Liver (tissue), 9 donors: ENCODE measurements around the gene PHC2. TPM values are rescaled to one million over a fixed set of nuclear protein-coding genes. Genes with fewer than 3 reads are reported as not detected.

Experiments used
- DNase-seq: peaks from one replicate; pipeline ENCODE4 v3.0.0-alpha.2; 2017; ENCODE audit warnings: low spot score
- H3K27ac ChIP-seq, 2 donors: one replicate each; pipeline ENCODE4 v1.7.0; 2013; ENCODE audit warnings: inconsistent platforms in 2 of 2, low read length in 2 of 2, control low read depth in 1 of 2, low read depth in 1 of 2, mild to moderate bottlenecking in 1 of 2
- H3K27me3 ChIP-seq, 4 donors: one replicate each; pipeline versions ENCODE4 v1.6.1 to v1.7.0; 2013; ENCODE audit warnings: low read length in 3 of 4, inconsistent platforms in 1 of 4, mild to moderate bottlenecking in 1 of 4, moderate library complexity in 1 of 4; ENCODE audit not compliant: control insufficient read depth in 4 of 4, insufficient read depth in 4 of 4
- H3K36me3 ChIP-seq, 4 donors: one replicate each; pipeline versions ENCODE4 v1.6.1 to v1.7.0; 2013; ENCODE audit warnings: low read length in 3 of 4, mild to moderate bottlenecking in 3 of 4, low read depth in 1 of 4, moderate library complexity in 1 of 4; ENCODE audit not compliant: control insufficient read depth in 4 of 4, insufficient read depth in 3 of 4
- H3K4me1 ChIP-seq, 4 donors: one replicate each; pipeline versions ENCODE4 v1.6.1 to v1.7.0; 2013; ENCODE audit warnings: low read length in 3 of 4, mild to moderate bottlenecking in 3 of 4, moderate library complexity in 1 of 4; ENCODE audit not compliant: control insufficient read depth in 4 of 4, insufficient read depth in 4 of 4
- H3K4me3 ChIP-seq, 3 donors: one replicate each; pipeline versions ENCODE4 v1.6.1 to v1.7.0; 2013; ENCODE audit warnings: low read length in 3 of 3, control low read depth in 1 of 3, low read depth in 1 of 3, mild to moderate bottlenecking in 1 of 3
- H3K9ac ChIP-seq, 2 donors: one replicate each; pipeline ENCODE4 v1.7.0; 2013; ENCODE audit warnings: low read length in 2 of 2, mild to moderate bottlenecking in 2 of 2, moderate library complexity in 2 of 2, control low read depth in 1 of 2, low read depth in 1 of 2
- H3K9me3 ChIP-seq, 4 donors: one replicate each; pipeline versions ENCODE4 v1.6.1 to v1.7.0; 2013; ENCODE audit warnings: low read length in 3 of 4; ENCODE audit not compliant: control insufficient read depth in 4 of 4
- ATF3 ChIP-seq: IDR thresholded peaks from 2 replicates; pipeline ENCODE4 v1.6.1; 2016; ENCODE audit warnings: antibody characterized with exemption
- CTCF ChIP-seq: fragments of 150-350 bp; IDR thresholded peaks from 2 replicates; pipeline ENCODE4 v1.5.1; 2017; ENCODE audit warnings: improper control_type of control experiment, low read depth, low read length; ENCODE audit not compliant: missing input control
- EGR1 ChIP-seq, 2 donors: IDR thresholded peaks; 2 replicates each; pipeline ENCODE4 v1.6.1; 2016 to 2018; ENCODE audit warnings: antibody characterized with exemption in 2 of 2, low read depth in 2 of 2
- FOXA1 ChIP-seq: IDR thresholded peaks from 2 replicates; pipeline ENCODE4 v1.6.1; 2016; ENCODE audit warnings: antibody characterized with exemption
- FOXA2 ChIP-seq: IDR thresholded peaks from 2 replicates; pipeline ENCODE4 v1.6.1; 2016; ENCODE audit warnings: antibody characterized with exemption
- GABPA ChIP-seq, 2 donors: IDR thresholded peaks in 1 of 2; conservative IDR thresholded peaks in 1 of 2; 2 replicates each; pipeline ENCODE4 v1.6.1; 2016; ENCODE audit warnings: antibody characterized with exemption in 2 of 2, mild to moderate bottlenecking in 1 of 2, moderate library complexity in 1 of 2
- HNF4A ChIP-seq, 2 donors: conservative IDR thresholded peaks; 2 replicates each; pipeline ENCODE4 v1.6.1; 2016; ENCODE audit warnings: antibody characterized with exemption in 2 of 2, mild to moderate bottlenecking in 2 of 2
- HNF4G ChIP-seq: IDR thresholded peaks from 2 replicates; pipeline ENCODE4 v1.6.1; 2016; ENCODE audit warnings: antibody characterized with exemption
- JUND ChIP-seq, 2 donors: IDR thresholded peaks; 2 replicates each; pipeline ENCODE4 v1.6.1; 2016; ENCODE audit warnings: antibody characterized with exemption in 2 of 2
- MAX ChIP-seq: IDR thresholded peaks from 2 replicates; pipeline ENCODE4 v1.6.1; 2016; ENCODE audit warnings: antibody characterized with exemption
- NR2F2 ChIP-seq: IDR thresholded peaks from 2 replicates; pipeline ENCODE4 v1.6.1; 2016; ENCODE audit warnings: antibody characterized with exemption
- RAD21 ChIP-seq, 2 donors: IDR thresholded peaks; 2 replicates each; pipeline ENCODE4 v1.6.1; 2016; ENCODE audit warnings: antibody characterized with exemption in 2 of 2, mild to moderate bottlenecking in 2 of 2
- REST ChIP-seq: IDR thresholded peaks from 2 replicates; pipeline ENCODE4 v1.6.1; 2016; ENCODE audit warnings: antibody characterized with exemption, mild to moderate bottlenecking
- RXRA ChIP-seq, 2 donors: IDR thresholded peaks; 2 replicates each; pipeline ENCODE4 v1.6.1; 2017 to 2018; ENCODE audit warnings: antibody characterized with exemption in 2 of 2, mild to moderate bottlenecking in 1 of 2
- SP1 ChIP-seq: IDR thresholded peaks from 2 replicates; pipeline ENCODE4 v1.6.1; 2018; ENCODE audit warnings: antibody characterized with exemption, mild to moderate bottlenecking
- TAF1 ChIP-seq: conservative IDR thresholded peaks from 2 replicates; pipeline ENCODE4 v1.6.1; 2016; ENCODE audit warnings: antibody characterized with exemption, mild to moderate bottlenecking
- YY1 ChIP-seq: IDR thresholded peaks from 2 replicates; pipeline ENCODE4 v1.6.1; 2016; ENCODE audit warnings: antibody characterized with exemption, mild to moderate bottlenecking
- ZBTB33 ChIP-seq: IDR thresholded peaks from 2 replicates; pipeline ENCODE4 v1.6.1; 2016; ENCODE audit warnings: antibody characterized with exemption
- WGBS: extraction: QIAGEN DNeasy Blood & Tissue Kit; methylation state at CpG from one replicate; pipeline ENCODE4 v1.1.7; 2013; 5-methylcytosine and 5-hydroxymethylcytosine counted together
- polyA plus RNA-seq, 2 donors: library from polyadenylated mRNA; stranded (reverse) in 1 of 2; unstranded in 1 of 2; fragments of 200-250 nt in 1 of 2; fragments of >200 nt in 1 of 2; fragmentation: Nextera tagmentation in 1 of 2; extraction: Ambion mirVana in 1 of 2; gene quantifications; one replicate each; pipeline versions ENCODE4 v1.2.1 to v1.2.3, GENCODE V29; 2013 to 2015
- total RNA-seq, 2 donors: library from RNA; depleted of rRNA; stranded (reverse); fragments of >200 nt; gene quantifications; one replicate each; pipeline ENCODE4 v1.2.3, GENCODE V29; 2014
- donor health status: healthy.
- donor health status: healthy.
- donor health status: healthy.
- donor health status: healthy.
- donor health status: healthy.

PHC2 gene
- total and polyA plus RNA-seq, 4 donors: 19.1 to 67.8 (median 44.7) TPM

- TF ChIP-seq RXRA (IDR thresholded peaks at IDR 0.05): no peak
- no peak for TF ChIP-seq EGR1 (IDR thresholded peaks at IDR 0.05; ENCODE audit: low read depth in 2 of 2)
- TF ChIP-seq SP1: no peak
- no peak for TF ChIP-seq CTCF
- no peak for TF ChIP-seq FOXA2
- Histone ChIP-seq H3K4me3 (no peak overlapping the region), H3K27ac (no peak overlapping the region), H3K4me1 (no peaks in the 10 kb centered on the region), H3K36me3 (no peaks in the 10 kb centered on the region), H3K9ac (no peak overlapping the region), H3K9me3 (no peaks in the 10 kb centered on the region), H3K27me3 (no peaks in the 10 kb centered on the region)
- DNase-seq: no peak
- WGBS: 79% methylated on average over 6 of the region's 6 CpGs
These were observed 14.2 kb upstream of the PHC2 start for GRCh38 chr1:33445108-33445507.

GRCh38 chr1:33443705-33444180 lies 12.8 kb upstream of the PHC2 start:
- TF ChIP-seq SP1: peak; percentile 14
- TF ChIP-seq TAF1: no peak
- peak; percentile 95 for TF ChIP-seq NR2F2
- TF ChIP-seq EGR1 (IDR thresholded peaks at IDR 0.05; ENCODE audit: low read depth in 2 of 2): no peak
- no peak for TF ChIP-seq YY1
- no peak for TF ChIP-seq GABPA (IDR thresholded peaks at IDR 0.05 in 1 of 2, conservative IDR thresholded peaks at IDR 0.05 in 1 of 2)
- no peak for TF ChIP-seq REST
- TF ChIP-seq FOXA1: no peak
- TF ChIP-seq JUND (IDR thresholded peaks at IDR 0.05): no peak
- TF ChIP-seq MAX: no peak
- no peak for TF ChIP-seq CTCF
- TF ChIP-seq RAD21 (IDR thresholded peaks at IDR 0.05): no peak
- no peak for TF ChIP-seq HNF4A (conservative IDR thresholded peaks at IDR 0.05)
- no peak for TF ChIP-seq FOXA2
- no peak for TF ChIP-seq ZBTB33
- TF ChIP-seq ATF3: no peak
- TF ChIP-seq HNF4G: no peak
- peak; percentile 43 to 54 for TF ChIP-seq RXRA (IDR thresholded peaks at IDR 0.05)

More at GRCh38 chr1:33443705-33444180, 12.8 kb upstream of the PHC2 start:
- Histone ChIP-seq H3K9ac (no peak overlapping the region), H3K9me3 (no peaks in the 10 kb centered on the region), H3K4me3 (no peak overlapping the region), H3K4me1 (no peaks in the 10 kb centered on the region), H3K27me3 (no peaks in the 10 kb centered on the region), H3K27ac (no peak overlapping the region), H3K36me3 (no peaks in the 10 kb centered on the region)
- no peak for DNase-seq
- 70% methylated on average over 6 of the region's 6 CpGs for WGBS
